ENCODE data around the gene ABCB11. TPM values are rescaled to one million over a fixed set of nuclear protein-coding genes. Genes with fewer than 3 reads are reported as not detected.

The ABCB11 gene
- total RNA-seq, 4 donors from 2014 or later = 0.13 TPM; not detected in 3

DNA sequence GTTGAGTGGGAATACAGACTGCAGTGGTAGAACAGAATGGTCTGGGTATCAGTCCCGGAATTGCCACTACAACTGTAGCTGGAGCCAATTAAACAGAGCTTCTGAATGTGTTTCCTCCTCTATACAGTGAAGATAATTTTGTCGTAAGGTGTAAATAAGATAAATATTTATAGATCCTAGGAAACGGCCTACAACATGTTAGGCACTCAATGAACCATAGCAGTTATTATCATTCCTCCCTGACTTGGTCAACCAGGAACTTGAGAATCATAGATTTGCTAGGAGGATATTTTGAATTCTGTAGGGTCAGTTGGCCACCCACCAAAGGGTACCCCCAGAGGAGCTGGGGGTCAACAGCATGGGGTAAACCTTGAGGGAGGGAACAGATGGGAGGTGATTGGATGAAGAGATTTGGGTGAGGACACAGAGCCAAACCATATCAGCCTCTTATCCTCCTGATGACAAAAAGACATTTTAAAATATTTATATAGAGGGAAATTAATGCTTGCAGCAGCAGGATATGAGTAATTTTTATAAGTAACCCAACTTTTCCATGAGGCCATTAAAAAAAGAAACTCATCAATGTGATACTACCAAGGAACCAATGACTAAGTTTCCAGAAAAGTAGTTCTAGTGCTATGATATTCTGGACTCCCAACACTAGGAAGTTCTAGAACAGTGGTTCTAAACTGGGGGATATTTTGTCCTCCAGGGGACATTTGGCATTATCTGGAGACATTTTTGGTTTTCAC is 42.3 kb upstream of the ABCB11 start:
- no peaks in the 10 kb centered on the region for H3K27me3 ChIP-seq
- ATAC-seq = no peak
- H3K27ac ChIP-seq = no peak overlapping the region
- no peak overlapping the region for H3K4me3 ChIP-seq
- no peaks in the 10 kb centered on the region for H3K4me1 ChIP-seq
- H3K9me3 ChIP-seq = no peaks in the 10 kb centered on the region
- H3K36me3 ChIP-seq = no peaks in the 10 kb centered on the region
- 80 to 93% methylated on average over 3 of the region's 3 CpGs for WGBS, 2 donors (ENCODE audit: low coverage in 1 of 2)
- TF ChIP-seq EP300 (IDR thresholded peaks at IDR 0.05) = no peak
- no peak for TF ChIP-seq POLR2AphosphoS5 (IDR thresholded peaks at IDR 0.05)
- no peak for TF ChIP-seq POLR2A (IDR thresholded peaks at IDR 0.05)
- TF ChIP-seq CTCF (IDR thresholded peaks at IDR 0.05) = no peak

DNA sequence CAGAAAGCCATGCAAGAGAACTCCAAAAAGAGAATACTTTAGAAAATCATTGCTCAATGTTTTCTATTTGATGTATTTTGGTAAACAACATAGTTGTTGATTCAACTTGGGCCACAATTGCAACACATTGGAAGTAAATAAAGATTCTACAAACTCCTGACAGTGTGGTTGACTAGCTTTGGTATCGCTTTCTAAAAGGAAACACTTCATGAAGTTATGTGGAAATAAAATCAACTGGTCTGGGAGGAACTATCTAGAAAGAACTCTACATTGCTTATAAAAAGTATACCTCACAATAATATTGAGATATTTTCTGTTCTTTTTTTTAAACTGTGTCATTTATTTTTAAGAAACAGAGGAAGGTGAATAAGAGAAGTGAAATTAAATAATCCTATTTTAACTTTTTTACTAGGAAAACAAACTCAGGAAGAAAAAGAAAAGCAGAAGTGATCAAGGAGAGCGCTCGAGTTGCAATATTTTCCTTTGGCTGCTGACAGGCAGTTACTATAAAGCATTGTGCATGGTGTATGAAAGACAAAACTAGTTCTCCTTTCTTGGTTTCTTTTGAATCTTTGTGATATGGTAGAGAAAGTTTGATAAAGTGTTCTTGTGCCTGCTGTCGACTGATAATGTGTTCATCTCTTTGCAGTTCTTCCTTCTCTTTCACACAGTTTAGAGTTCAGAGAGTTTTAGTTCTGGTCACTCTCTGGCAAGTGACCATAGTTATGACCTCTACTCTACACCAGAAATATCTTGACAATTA is 41.2 kb upstream of the ABCB11 start:
- ATAC-seq = peak; percentile 51
- no peaks in the 10 kb centered on the region for H3K36me3 ChIP-seq
- TF ChIP-seq POLR2AphosphoS5 (IDR thresholded peaks at IDR 0.05) (no peak), POLR2A (IDR thresholded peaks at IDR 0.05) (no peak), CTCF (IDR thresholded peaks at IDR 0.05) (no peak), EP300 (IDR thresholded peaks at IDR 0.05) (no peak)
- H3K9me3 ChIP-seq = no peaks in the 10 kb centered on the region
- H3K27ac ChIP-seq = no peak overlapping the region
- H3K4me3 ChIP-seq = no peak overlapping the region
- WGBS, 2 donors (ENCODE audit: low coverage in 1 of 2) = 64 to 72% methylated on average over 4 of the region's 4 CpGs
- H3K4me1 ChIP-seq = no peaks in the 10 kb centered on the region
- no peaks in the 10 kb centered on the region for H3K27me3 ChIP-seq

GRCh38 chr2:169071455-169071854 is 40.3 kb upstream of the ABCB11 start:
- H3K9me3 ChIP-seq = no peaks in the 10 kb centered on the region
- H3K4me3 ChIP-seq = no peak overlapping the region
- no peaks in the 10 kb centered on the region for H3K36me3 ChIP-seq
- no peak overlapping the region for H3K27ac ChIP-seq
- H3K27me3 ChIP-seq = no peaks in the 10 kb centered on the region
- TF ChIP-seq EP300 (IDR thresholded peaks at IDR 0.05) (no peak), POLR2A (IDR thresholded peaks at IDR 0.05) (no peak), CTCF (IDR thresholded peaks at IDR 0.05) (no peak), POLR2AphosphoS5 (IDR thresholded peaks at IDR 0.05) (no peak)
- H3K4me1 ChIP-seq = no peaks in the 10 kb centered on the region
- ATAC-seq = no peak
- 67 to 74% methylated on average over 4 to 5 of the region's 5 CpGs for WGBS, 2 donors (ENCODE audit: low coverage in 1 of 2)

- no peaks in the 10 kb centered on the region for H3K4me1 ChIP-seq
- H3K4me3 ChIP-seq = no peak overlapping the region
- no peaks in the 10 kb centered on the region for H3K36me3 ChIP-seq
- TF ChIP-seq POLR2A (IDR thresholded peaks at IDR 0.05) = no peak
- TF ChIP-seq CTCF (IDR thresholded peaks at IDR 0.05) = no peak
- TF ChIP-seq EP300 (IDR thresholded peaks at IDR 0.05) = no peak
- TF ChIP-seq POLR2AphosphoS5 (IDR thresholded peaks at IDR 0.05) = no peak
- WGBS, 2 donors (ENCODE audit: low coverage in 1 of 2) = 80 to 94% methylated on average over 1 to 2 of the region's 2 CpGs
- H3K9me3 ChIP-seq = no peaks in the 10 kb centered on the region
- ATAC-seq = no peak
- H3K27ac ChIP-seq = no peak overlapping the region
- H3K27me3 ChIP-seq = no peaks in the 10 kb centered on the region
These were observed 38.7 kb upstream of the ABCB11 start for GRCh38 chr2:169069833-169070232.
